Activated CD4-positive, alpha-beta memory T cell treated with anti-CD3 and anti-CD28 coated beads for 36 hours (primary cell): ENCODE measurements around the gene FAM111A. TPM values are rescaled to one million over a fixed set of nuclear protein-coding genes. Genes with fewer than 3 reads are reported as not detected.
"Not testable (repeated sequence)": the region's sequence is repeated elsewhere in the genome, so short reads cannot be mapped to it uniquely, and the experiment has no call there.

Experiments
- CTCF ChIA-PET: fragments of 350-600 bp; sonication (Branson Sonifier 250); formaldehyde crosslinking; loops from one replicate; lab custom pipeline; 2021; ENCODE audit warnings: antibody characterized with exemption, inconsistent platforms; lab: Charles Lee
- POLR2A ChIA-PET: fragments of 350-600 bp; sonication (Branson Sonifier 250); formaldehyde crosslinking; loops from one replicate; lab custom pipeline; 2021; ENCODE audit warnings: antibody characterized with exemption; lab: Charles Lee
- DNase-seq: peaks from one replicate; pipeline ENCODE4 v3.0.0-alpha.2; 2020
- H3K27ac Mint-ChIP-seq: one replicate; pipeline ENCODE4 v1.8.0; 2021; ENCODE audit warnings: mixed read lengths
- H3K27me3 Mint-ChIP-seq: one replicate; pipeline ENCODE4 v1.8.0; 2021; ENCODE audit warnings: mixed read lengths
- H3K36me3 Mint-ChIP-seq: one replicate; pipeline ENCODE4 v1.8.0; 2021; ENCODE audit warnings: mixed read lengths
- H3K4me1 Mint-ChIP-seq: one replicate; pipeline ENCODE4 v1.8.0; 2021; ENCODE audit warnings: low read depth, mixed read lengths
- H3K4me3 Mint-ChIP-seq: one replicate; pipeline ENCODE4 v1.8.0; 2021; ENCODE audit warnings: mild to moderate bottlenecking, mixed read lengths
- H3K9me3 Mint-ChIP-seq: one replicate; pipeline ENCODE4 v1.8.0; 2021; ENCODE audit warnings: mixed read lengths
- intact Hi-C: fragments of 100-400 bp; cut with micrococcal nuclease; formaldehyde crosslinking; loops from one replicate; pipeline ENCODE4 v1.15.1; 2023
- total RNA-seq, 2 experiments: library from RNA; stranded (reverse); gene quantifications; one replicate each; pipeline ENCODE4 v1.2.3, GENCODE V29; 2021

Gene FAM111A
- 10 to 100 TPM; 87.6 to 87.8 TPM for total RNA-seq

GRCh38 chr11:59142530-59143507 is at the start of gene FAM111A:
FAM111A (plus strand) TSS chr11:59142856; CDS start chr11:59148873, 6,017 bp downstream.
- CTCF ChIA-PET: interaction anchor here (1.0 to 10.0 kb wide), 9 partner anchors 8 to 566 kb away, joined by 3 to 148 read pairs (median 4); partner anchors contain the start of genes DTX4 and FAM111B
- H3K4me3 Mint-ChIP-seq: peak within 1 kb of the TSS; percentile 94
- intact Hi-C loops: loop anchor here (1.0 to 10.0 kb wide), 7 partner anchors 15 to 1718 kb away; partner anchors contain the start of genes CLP1, PATL1, SLC43A3 and ZFP91
- H3K4me1 Mint-ChIP-seq: peaks cover 50% of the 10 kb centered on the region
- H3K27ac Mint-ChIP-seq: peak within 1 kb of the TSS; percentile 93
- POLR2A ChIA-PET: interaction anchor here (0.6 to 2.3 kb wide), 5 partner anchors 10 to 36 kb away, joined by 3 to 22 read pairs (median 9); partner anchors contain the start of gene FAM111B
- no peaks in the 10 kb centered on the region for H3K27me3 Mint-ChIP-seq
- no peaks in the 10 kb centered on the region for H3K9me3 Mint-ChIP-seq
- peak; percentile 90 for DNase-seq
- peaks cover 31% of the 10 kb centered on the region for H3K36me3 Mint-ChIP-seq

GRCh38 chr11:59093576-59093975 is 49.1 kb upstream of the FAM111A start:
- CTCF ChIA-PET: interaction anchor here (1.8 to 4.7 kb wide), 2 partner anchors 42 to 65 kb away, joined by 8 to 52 read pairs; no protein-coding TSS in a partner anchor
- H3K4me1 Mint-ChIP-seq, H3K9me3 Mint-ChIP-seq, POLR2A ChIA-PET, DNase-seq, H3K36me3 Mint-ChIP-seq, H3K4me3 Mint-ChIP-seq, H3K27ac Mint-ChIP-seq, intact Hi-C loops: not testable (repeated sequence)
- H3K27me3 Mint-ChIP-seq: peaks cover 14% of the 10 kb centered on the region

- H3K27me3 Mint-ChIP-seq: peaks cover 17% of the 10 kb centered on the region
- H3K36me3 Mint-ChIP-seq, DNase-seq, H3K4me3 Mint-ChIP-seq, H3K4me1 Mint-ChIP-seq, H3K27ac Mint-ChIP-seq, POLR2A ChIA-PET, intact Hi-C loops, H3K9me3 Mint-ChIP-seq: not testable (repeated sequence)
- CTCF ChIA-PET: interaction anchor here (4.7 kb wide), 2 partner anchors 42 to 63 kb away, joined by 51 to 52 read pairs; no protein-coding TSS in a partner anchor
Observed at GRCh38 chr11:59095225-59095624, 47.4 kb upstream of the FAM111A start.

- H3K27me3 Mint-ChIP-seq: peaks cover 20% of the 10 kb centered on the region
- intact Hi-C loops, DNase-seq, POLR2A ChIA-PET, H3K9me3 Mint-ChIP-seq, H3K36me3 Mint-ChIP-seq, H3K27ac Mint-ChIP-seq, H3K4me1 Mint-ChIP-seq, H3K4me3 Mint-ChIP-seq: not testable (repeated sequence)
- CTCF ChIA-PET: interaction anchor here (0.9 to 4.7 kb wide), 8 partner anchors 8 to 62 kb away, joined by 3 to 52 read pairs (median 4); partner anchors contain the start of gene FAM111B
Observed at GRCh38 chr11:59095972-59096575, 46.6 kb upstream of the FAM111A start.

GRCh38 chr11:59097113-59097708 is 45.4 kb upstream of the FAM111A start:
- no peak overlapping the region for H3K4me3 Mint-ChIP-seq
- H3K4me1 Mint-ChIP-seq: peaks cover 9% of the 10 kb centered on the region
- ChIA-PET CTCF (interaction anchor here (0.5 to 4.7 kb wide), 18 partner anchors 9 to 150 kb away, joined by 3 to 52 read pairs (median 4); partner anchors contain the start of genes FAM111B and GLYATL1B), POLR2A (no interaction called here)
- H3K9me3 Mint-ChIP-seq: no peaks in the 10 kb centered on the region
- peaks cover 17% of the 10 kb centered on the region for H3K27me3 Mint-ChIP-seq
- DNase-seq: peak; percentile 74
- H3K27ac Mint-ChIP-seq: peak overlapping the region; percentile 31
- no peaks in the 10 kb centered on the region for H3K36me3 Mint-ChIP-seq
- intact Hi-C loops: loop anchor here (1.0 kb wide), 2 partner anchors 39 to 61 kb away; no protein-coding TSS in a partner anchor

- CTCF ChIA-PET: interaction anchor here (0.5 to 4.7 kb wide), 15 partner anchors 9 to 64 kb away, joined by 3 to 52 read pairs (median 4); partner anchors contain the start of genes FAM111B and GLYATL1B
- POLR2A ChIA-PET, H3K9me3 Mint-ChIP-seq, H3K27ac Mint-ChIP-seq, H3K4me3 Mint-ChIP-seq, DNase-seq, H3K36me3 Mint-ChIP-seq: not testable (repeated sequence)
- intact Hi-C loops: loop anchor here (1.0 kb wide), 2 partner anchors 38 to 60 kb away; no protein-coding TSS in a partner anchor
- Mint-ChIP-seq H3K27me3 (peaks cover 14% of the 10 kb centered on the region), H3K4me1 (peaks cover 12% of the 10 kb centered on the region)
Observed at GRCh38 chr11:59097938-59098337, 44.7 kb upstream of the FAM111A start.

- Mint-ChIP-seq H3K36me3 (no peaks in the 10 kb centered on the region), H3K9me3 (no peaks in the 10 kb centered on the region), H3K4me1 (peaks cover 25% of the 10 kb centered on the region), H3K27ac (no peak overlapping the region), H3K4me3 (peak overlapping the region; percentile 67), H3K27me3 (peaks cover 9% of the 10 kb centered on the region)
- POLR2A ChIA-PET: no interaction called here
- CTCF ChIA-PET: interaction anchor here (0.7 to 9.3 kb wide), 5 partner anchors 12 to 56 kb away, joined by 3 to 73 read pairs (median 5); no protein-coding TSS in a partner anchor
- intact Hi-C loops: loop anchor here (1.0 to 5.0 kb wide), 2 partner anchors 34 to 45 kb away; no protein-coding TSS in a partner anchor
- DNase-seq: peak; percentile 85
Observed at GRCh38 chr11:59102259-59102765, 40.3 kb upstream of the FAM111A start.

GRCh38 chr11:59106363-59107336 is 36.0 kb upstream of the FAM111A start, which contains the start of gene FAM111B:
FAM111B (plus strand) TSS chr11:59107237; CDS start chr11:59109626, 2,389 bp downstream.
- H3K4me3 Mint-ChIP-seq: peak within 1 kb of the TSS; percentile 84

GRCh38 chr11:59107721-59108120 is 34.9 kb upstream of the FAM111A start:
- peak overlapping the region; percentile 72 for H3K27ac Mint-ChIP-seq

More at GRCh38 chr11:59106363-59107336, 36.0 kb upstream of the FAM111A start, which contains the start of gene FAM111B:
- H3K36me3 Mint-ChIP-seq: peaks cover 17% of the 10 kb centered on the region
- ChIA-PET POLR2A (interaction anchor here (0.9 to 2.6 kb wide), 6 partner anchors 29 to 529 kb away, joined by 3 to 22 read pairs (median 8); partner anchors contain the start of gene FAM111A), CTCF (interaction anchor here (1.1 to 9.3 kb wide), 13 partner anchors 10 to 65 kb away, joined by 3 to 73 read pairs (median 5); partner anchors contain the start of genes DTX4 and FAM111A)
- DNase-seq: peak; percentile 86
- peaks cover 3% of the 10 kb centered on the region for H3K27me3 Mint-ChIP-seq
- H3K27ac Mint-ChIP-seq: peak within 1 kb of the TSS; percentile 72
- H3K4me1 Mint-ChIP-seq: peaks cover 42% of the 10 kb centered on the region
- intact Hi-C loops: loop anchor here (1.0 to 2.0 kb wide), 3 partner anchors 30 to 46 kb away; no protein-coding TSS in a partner anchor
- no peaks in the 10 kb centered on the region for H3K9me3 Mint-ChIP-seq

More at GRCh38 chr11:59107721-59108120, 34.9 kb upstream of the FAM111A start:
- intact Hi-C loops: loop anchor here (1.0 to 2.0 kb wide), 3 partner anchors 29 to 45 kb away; no protein-coding TSS in a partner anchor
- peaks cover 22% of the 10 kb centered on the region for H3K36me3 Mint-ChIP-seq
- ChIA-PET CTCF (interaction anchor here (1.1 to 9.3 kb wide), 10 partner anchors 11 to 64 kb away, joined by 3 to 73 read pairs (median 8); partner anchors contain the start of genes DTX4 and FAM111A), POLR2A (interaction anchor here (0.9 to 2.6 kb wide), 4 partner anchors 37 to 531 kb away, joined by 3 to 22 read pairs (median 8); no protein-coding TSS in a partner anchor)
- H3K4me1 Mint-ChIP-seq: peaks cover 39% of the 10 kb centered on the region
- not testable (repeated sequence) for H3K27me3 Mint-ChIP-seq, H3K9me3 Mint-ChIP-seq
- H3K4me3 Mint-ChIP-seq: peak overlapping the region; percentile 84
- DNase-seq: peak; percentile 54
